ENCODE results near the gene TEX22. TPM values are rescaled to one million over a fixed set of nuclear protein-coding genes. Genes with fewer than 3 reads are reported as not detected.

The TEX22 gene, protein sequence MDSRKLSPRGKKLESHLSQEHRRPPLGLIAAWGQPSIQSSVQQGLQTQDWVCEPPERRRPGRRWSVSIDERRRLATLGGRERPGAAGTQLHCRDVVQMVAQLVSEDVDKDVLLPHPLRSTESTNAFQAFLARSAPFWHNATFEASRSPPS
- 1.0 TPM for polyA plus RNA-seq

DNA sequence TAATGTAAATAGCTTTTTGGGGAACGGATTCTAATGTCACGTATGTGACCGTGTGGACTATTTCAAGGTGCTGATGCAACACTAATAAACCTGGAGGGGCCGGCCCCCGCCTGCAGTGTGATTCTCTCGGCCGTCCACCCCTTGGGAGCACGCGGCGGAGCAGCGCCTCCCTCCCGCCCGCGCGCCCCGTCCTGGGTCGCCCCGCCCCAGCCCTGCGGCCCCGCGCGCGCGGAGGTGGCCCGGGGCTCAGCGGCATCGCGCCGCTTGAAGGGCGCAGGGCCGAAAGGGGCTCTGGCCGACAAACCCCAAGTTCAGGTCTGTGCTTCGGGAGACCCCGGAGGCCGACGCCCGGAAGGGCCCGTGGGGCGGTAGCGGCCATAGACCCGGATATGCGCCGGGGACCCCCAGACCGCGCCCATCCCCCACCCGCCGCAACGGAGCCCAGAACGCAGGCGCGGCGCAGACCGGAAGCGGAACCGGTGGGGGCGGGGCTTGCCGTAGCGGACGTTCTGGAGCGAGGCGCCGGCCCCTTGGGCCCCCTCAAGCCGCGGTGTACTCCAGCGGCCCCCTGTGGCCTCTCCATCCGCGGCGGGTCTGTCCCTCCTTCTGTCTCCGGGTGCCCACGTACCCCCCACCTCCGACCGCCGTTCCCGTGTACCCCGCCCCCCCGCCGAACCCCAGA lies at the start of gene TEX22:
TSS of gene TEX22 (plus strand) at position 495 of the 682 bp plus-strand sequence. CDS start 803 bp downstream, outside the sequence.
- Mint-ChIP-seq H3K4me1 (peaks cover 2 to 14% (median 8%) of the 10 kb centered on the region in 3 donors), H3K27ac (peak within 1 kb of the TSS; percentile 71 to 97 (median 84)), H3K36me3 (peaks cover 10% of the 10 kb centered on the region), H3K4me3 (peak within 1 kb of the TSS; percentile 72 to 94 (median 89)), H3K9me3 (no peaks in the 10 kb centered on the region), H3K27me3 (no peaks in the 10 kb centered on the region)

DNA sequence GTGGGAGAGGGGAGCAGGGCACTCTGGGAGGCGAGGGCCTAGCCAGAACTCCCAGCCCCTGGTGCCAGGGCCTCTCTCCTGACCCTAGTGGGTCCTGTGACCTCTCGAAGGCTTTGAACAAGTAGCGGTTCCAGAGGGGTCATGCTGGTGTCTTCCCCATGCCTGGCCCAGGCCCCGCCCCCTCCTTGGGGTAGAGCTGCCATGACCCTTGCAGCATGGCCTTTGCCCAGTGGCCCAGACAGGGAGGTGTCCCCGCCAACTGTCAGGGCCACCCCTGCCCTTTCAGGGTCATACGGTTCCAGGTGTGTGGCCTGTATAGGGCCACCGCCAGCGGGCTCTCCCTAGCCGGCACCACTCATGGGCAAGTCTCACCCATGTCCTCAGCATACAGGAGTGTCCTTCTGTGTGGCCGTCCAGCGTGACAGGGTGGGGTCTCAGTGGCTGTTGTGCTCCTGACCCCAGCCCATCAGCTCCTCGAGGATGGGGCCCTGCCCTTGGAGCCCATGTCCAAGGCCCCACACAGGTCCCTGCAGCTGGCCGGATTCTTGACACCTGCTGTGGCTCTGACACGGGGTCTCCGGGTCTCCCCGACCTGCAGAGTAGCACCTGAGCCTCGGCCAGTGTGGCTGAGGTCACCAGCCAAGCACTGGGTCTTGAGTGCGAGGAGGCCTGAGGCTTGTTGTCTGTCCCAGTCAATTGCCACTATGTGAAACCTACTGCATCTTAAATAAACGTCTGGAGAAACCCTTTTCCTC lies 49.2 kb upstream of the TEX22 start:
- no peaks in the 10 kb centered on the region for H3K27me3 Mint-ChIP-seq
- H3K27ac Mint-ChIP-seq: no peak overlapping the region
- no peak overlapping the region for H3K4me3 Mint-ChIP-seq
- peaks cover 3 to 7% (median 4%) of the 10 kb centered on the region in 3 donors for H3K4me1 Mint-ChIP-seq
- peaks cover 2% of the 10 kb centered on the region for H3K36me3 Mint-ChIP-seq
- H3K9me3 Mint-ChIP-seq: peaks cover 0 to 6% (median 0%) of the 10 kb centered on the region in 3 donors

DNA sequence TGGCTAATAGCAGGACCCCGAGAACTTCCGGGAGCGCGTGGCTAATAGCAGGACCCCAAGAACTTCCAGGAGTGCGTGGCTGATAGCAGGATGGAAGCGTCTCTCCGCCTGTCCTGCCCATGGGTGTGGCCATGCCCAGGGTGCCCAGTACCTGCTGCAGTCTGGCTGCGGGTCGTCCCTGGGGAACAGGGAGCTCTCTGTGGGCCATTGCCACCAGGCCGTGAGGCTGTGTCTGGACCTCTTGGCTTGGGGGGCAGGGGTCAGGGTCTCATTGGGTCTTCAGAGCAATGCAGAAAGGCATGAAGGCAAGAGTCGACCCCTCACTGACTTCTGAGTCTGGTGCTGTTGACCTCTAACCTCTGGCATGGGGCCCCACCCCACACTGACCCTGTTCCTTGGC lies 48.3 kb upstream of the TEX22 start:
- Mint-ChIP-seq H3K36me3 (no peaks in the 10 kb centered on the region), H3K9me3 (no peaks in the 10 kb centered on the region), H3K4me1 (peaks cover 3 to 4% (median 4%) of the 10 kb centered on the region in 3 donors), H3K27ac (no peak overlapping the region), H3K27me3 (no peaks in the 10 kb centered on the region), H3K4me3 (no peak overlapping the region)

DNA sequence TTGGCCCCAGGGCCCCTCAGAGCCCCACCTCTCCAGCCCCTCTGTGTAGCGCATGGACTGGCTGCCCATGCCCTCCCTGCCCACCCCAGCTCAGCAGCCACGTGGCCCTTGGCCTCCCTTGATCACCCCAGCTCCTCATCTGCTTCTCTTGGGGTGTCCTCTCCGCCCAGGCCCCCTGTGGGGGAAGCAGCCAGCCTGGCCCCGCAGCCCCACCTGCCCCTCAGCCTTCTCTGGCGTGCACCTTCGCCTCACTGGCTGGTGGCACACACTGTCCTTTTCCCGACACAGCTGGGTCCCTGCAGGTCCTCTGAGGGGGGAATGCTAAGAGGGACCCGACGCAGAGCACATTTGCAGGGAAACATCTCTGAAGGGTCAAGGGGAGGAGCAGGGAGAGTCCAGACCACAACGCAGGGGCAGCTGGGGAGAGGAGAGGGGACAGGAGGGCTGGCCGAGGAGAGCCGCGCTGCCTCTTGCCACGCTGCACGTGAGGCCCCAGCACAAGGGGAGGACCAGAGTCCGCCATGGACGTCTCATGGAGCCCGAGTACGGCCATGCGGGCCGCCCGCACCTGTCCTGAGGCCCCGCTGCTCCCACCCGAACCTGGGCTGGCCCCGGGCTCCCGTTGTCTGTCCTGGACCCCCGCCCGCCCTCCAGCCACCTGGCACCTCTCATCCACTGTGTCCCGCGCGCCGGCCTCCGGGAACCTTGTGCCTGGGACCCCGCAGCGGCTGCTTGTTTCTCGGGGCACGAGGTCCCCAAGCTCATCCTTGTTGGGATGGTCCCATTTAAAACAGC lies 47.7 kb upstream of the TEX22 start:
- H3K27me3 Mint-ChIP-seq: no peaks in the 10 kb centered on the region
- no peak overlapping the region for H3K4me3 Mint-ChIP-seq
- no peaks in the 10 kb centered on the region for H3K9me3 Mint-ChIP-seq
- peaks cover 3 to 4% (median 4%) of the 10 kb centered on the region in 3 donors for H3K4me1 Mint-ChIP-seq
- peak overlapping the region in 1 of 3 donors; percentile 59 for H3K27ac Mint-ChIP-seq
- H3K36me3 Mint-ChIP-seq: no peaks in the 10 kb centered on the region

DNA sequence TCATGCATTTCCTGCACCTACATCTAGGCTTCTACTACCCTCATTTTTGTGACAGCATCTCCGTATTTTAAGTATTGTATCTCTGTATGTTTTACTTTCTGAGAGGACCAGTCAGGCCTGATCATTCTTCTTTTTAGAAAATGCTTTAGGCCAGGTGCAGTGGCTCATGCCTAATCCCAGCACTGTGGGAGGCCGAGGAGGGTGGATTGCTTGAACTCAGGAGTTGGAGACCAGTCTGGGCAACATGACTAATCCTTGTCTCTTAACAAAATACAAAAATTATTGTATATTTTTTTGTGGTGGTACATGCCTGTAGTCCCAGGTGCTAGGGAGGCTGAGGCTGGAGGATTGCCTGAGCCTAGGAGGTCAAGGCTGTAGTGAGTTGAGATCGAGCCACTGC lies 46.9 kb upstream of the TEX22 start:
- no peaks in the 10 kb centered on the region for H3K27me3 Mint-ChIP-seq
- H3K4me1 Mint-ChIP-seq: peaks cover 3 to 4% (median 4%) of the 10 kb centered on the region in 3 donors
- no peak overlapping the region for H3K4me3 Mint-ChIP-seq
- H3K9me3 Mint-ChIP-seq: no peaks in the 10 kb centered on the region
- H3K27ac Mint-ChIP-seq: peak overlapping the region in 1 of 3 donors; percentile 59
- no peaks in the 10 kb centered on the region for H3K36me3 Mint-ChIP-seq

DNA sequence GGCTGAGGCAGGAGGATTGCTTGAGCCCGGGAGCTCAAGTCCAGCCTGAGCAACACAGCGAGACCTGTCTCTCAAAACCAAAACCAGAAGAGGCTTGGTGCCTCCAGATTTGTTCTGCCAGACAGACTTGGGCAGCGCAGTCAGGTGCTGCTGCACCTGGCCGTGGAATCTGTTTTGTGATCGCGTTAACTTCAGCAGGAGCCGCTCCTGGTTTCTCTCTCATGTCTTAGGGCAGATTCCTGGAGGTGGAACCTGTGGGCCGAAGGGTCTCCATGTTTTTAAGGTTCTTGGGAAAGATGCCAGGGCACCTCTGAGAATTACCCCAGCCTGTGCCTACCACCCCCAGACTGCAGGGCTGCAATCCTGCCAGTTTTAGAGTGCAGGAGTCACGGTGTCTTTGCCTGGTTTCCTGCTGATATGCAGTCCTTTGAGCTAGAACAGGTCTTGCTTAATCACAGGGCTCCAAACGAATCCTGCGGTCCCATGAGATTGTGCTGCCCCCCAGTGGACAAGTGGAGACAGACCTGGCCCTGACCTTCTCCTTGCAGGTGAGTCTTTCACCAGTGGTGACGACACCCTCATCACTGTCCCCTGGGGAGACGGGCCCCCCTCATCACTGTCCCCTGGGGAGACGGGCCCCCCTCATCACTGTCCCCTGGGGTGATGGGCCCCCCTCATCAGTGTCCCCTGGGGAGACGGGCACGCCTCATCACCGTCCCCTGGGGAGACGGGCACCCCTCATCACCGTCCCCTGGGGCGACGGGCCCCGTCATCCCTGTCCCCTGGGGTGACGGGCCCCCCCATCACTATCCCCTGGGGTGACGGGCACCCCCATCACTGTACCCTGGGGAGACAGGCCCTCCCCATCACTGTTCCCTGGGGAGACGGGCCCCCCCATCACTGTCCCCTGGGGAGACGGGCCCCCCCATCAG lies 46.2 kb upstream of the TEX22 start:
- Mint-ChIP-seq H3K27me3 (no peaks in the 10 kb centered on the region), H3K4me1 (peaks cover 3 to 4% (median 4%) of the 10 kb centered on the region in 3 donors), H3K27ac (peak overlapping the region; percentile 49 to 92 (median 63)), H3K9me3 (no peaks in the 10 kb centered on the region), H3K4me3 (peak overlapping the region in 1 of 4 donors; percentile 1), H3K36me3 (no peaks in the 10 kb centered on the region)

DNA sequence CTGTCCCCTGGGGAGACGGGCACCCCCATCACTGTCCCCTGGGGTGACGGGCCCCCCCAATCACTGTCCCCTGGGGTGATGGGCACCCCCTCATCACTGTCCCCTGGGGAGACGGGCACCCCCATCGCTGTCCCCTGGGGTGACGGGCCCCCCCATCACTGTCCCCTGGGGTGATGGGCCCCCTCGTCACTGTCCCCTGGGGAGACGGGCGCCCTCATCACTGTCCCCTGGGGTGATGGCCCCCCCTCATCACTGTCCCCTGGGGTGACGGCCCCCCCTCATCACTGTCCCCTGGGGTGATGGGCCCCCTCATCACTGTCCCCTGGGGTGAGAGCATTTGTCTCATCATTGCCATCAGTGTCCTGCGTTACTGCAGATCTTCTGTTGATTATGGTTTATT lies 45.2 kb upstream of the TEX22 start:
- H3K27ac Mint-ChIP-seq: peak overlapping the region; percentile 49 to 86 (median 53)
- H3K27me3 Mint-ChIP-seq: no peaks in the 10 kb centered on the region
- H3K4me1 Mint-ChIP-seq: peaks cover 3 to 4% (median 4%) of the 10 kb centered on the region in 3 donors
- H3K4me3 Mint-ChIP-seq: no peak overlapping the region
- no peaks in the 10 kb centered on the region for H3K36me3 Mint-ChIP-seq
- no peaks in the 10 kb centered on the region for H3K9me3 Mint-ChIP-seq

DNA sequence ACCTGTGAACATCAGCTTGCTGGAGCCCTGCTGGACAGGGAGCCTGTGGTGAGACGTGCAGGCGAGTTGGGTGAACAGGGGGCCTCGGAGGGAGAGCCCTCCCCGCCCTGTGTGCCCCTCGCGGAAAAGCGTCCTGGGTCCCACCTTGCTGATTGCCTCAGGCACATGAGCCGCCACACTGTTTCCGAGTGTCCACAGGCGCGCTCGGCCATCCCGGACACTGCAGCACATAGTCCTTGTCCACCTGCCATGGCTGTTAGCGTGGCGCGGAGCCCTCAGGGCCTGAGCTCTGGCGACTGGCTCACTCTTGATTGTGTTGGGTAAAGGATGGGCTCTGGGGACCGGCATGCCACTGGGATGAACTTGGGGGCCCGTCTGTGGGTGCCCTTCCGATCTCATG lies 43.8 kb upstream of the TEX22 start:
- peaks cover 3 to 4% (median 4%) of the 10 kb centered on the region in 3 donors for H3K4me1 Mint-ChIP-seq
- H3K36me3 Mint-ChIP-seq: no peaks in the 10 kb centered on the region
- no peaks in the 10 kb centered on the region for H3K9me3 Mint-ChIP-seq
- peak overlapping the region in 2 of 3 donors; percentile 46 to 54 for H3K27ac Mint-ChIP-seq
- no peaks in the 10 kb centered on the region for H3K27me3 Mint-ChIP-seq
- H3K4me3 Mint-ChIP-seq: no peak overlapping the region

DNA sequence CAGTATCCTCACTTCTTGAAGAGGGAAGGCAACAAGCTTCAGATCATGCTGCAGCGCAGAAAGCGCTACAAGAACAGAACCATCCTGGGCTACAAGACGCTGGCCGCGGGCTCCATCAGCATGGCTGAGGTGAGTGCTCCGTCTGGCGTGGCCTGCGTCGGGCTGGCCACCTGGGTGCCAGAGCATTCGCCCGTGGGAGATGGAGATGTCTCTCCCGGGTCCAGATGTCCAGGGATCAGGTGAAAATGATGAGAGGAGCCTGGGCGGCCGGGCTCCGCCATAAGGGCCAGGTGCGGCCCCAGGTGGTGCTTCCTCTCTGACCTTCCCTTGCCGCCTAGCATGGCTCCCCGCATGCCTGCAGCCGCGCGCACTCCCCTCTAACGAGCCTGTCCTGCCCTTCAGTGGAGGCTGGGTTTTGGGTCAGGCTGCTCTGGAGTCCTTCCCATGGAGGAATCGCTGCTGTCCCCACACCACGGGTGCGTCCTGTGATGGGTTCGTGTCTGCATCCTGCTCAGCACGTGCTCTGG lies 43.2 kb upstream of the TEX22 start:
- Mint-ChIP-seq H3K36me3 (no peaks in the 10 kb centered on the region), H3K9me3 (no peaks in the 10 kb centered on the region), H3K4me3 (no peak overlapping the region), H3K27me3 (no peaks in the 10 kb centered on the region), H3K4me1 (peaks cover 3 to 4% (median 4%) of the 10 kb centered on the region in 3 donors), H3K27ac (peak overlapping the region in 2 of 3 donors; percentile 46 to 54)

DNA sequence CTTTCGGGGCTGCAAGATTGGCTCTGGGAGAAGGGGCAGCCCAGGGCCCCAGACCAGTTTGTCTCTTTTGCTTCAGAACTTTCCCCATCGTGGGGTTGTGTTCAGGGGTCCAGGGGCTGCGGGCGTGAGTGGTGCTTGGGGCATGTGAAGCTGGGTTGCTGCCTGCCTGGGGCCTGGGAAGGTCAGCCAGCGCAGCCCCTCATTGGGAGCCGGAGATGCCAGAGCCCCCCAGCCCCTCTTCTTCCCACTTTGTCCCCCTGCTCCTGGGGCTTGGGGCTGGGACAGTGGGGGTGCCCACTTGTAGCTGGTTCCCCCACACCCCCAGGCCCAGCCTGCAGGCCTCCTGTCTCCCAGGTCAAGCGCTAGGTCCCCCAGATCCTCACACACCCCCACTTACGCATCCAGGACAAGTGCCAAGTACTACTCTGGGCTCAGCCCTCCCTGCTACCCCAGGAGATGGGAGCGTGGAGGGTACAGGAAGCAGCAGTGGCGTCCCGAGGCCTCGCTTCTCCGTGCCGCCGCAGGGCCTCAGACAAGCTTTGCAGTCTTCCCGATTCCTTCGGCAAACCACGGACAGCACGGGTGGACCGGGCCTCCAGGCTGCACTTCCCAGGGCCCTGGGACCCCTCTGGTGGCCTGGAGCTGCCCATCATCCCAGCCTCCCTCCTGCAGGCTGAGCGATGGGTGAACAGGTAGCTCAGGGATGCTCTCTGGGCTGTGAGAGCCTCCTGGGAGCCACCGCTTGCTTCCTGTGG lies 42.3 kb upstream of the TEX22 start:
- no peak overlapping the region for H3K4me3 Mint-ChIP-seq

DNA sequence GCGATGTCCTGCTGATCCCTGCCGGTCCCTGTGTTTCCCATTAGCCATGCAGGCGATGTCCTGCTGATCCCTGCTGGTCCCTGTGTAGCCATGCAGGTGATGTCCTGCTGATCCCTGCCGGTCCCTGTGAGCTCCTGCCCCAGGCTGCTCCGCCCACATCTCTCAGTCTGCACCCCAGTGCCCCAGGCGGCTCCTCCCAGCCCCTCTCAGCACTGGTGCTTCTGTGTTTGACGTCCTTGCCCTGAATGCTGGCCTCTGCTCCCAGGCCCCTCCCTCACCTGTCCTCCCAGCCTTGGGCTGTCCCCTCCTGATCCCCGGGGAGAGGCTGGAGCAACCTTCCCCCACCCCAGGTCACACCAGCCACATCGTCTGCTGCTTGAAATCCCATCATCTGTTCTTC lies 41.4 kb upstream of the TEX22 start:
- H3K4me3 Mint-ChIP-seq: no peak overlapping the region
- peaks cover 3 to 4% (median 3%) of the 10 kb centered on the region in 3 donors for H3K4me1 Mint-ChIP-seq
- no peaks in the 10 kb centered on the region for H3K36me3 Mint-ChIP-seq
- H3K9me3 Mint-ChIP-seq: no peaks in the 10 kb centered on the region
- H3K27ac Mint-ChIP-seq: peak overlapping the region in 1 of 3 donors; percentile 50
- H3K27me3 Mint-ChIP-seq: no peaks in the 10 kb centered on the region

More for the DNA sequence above, 42.3 kb upstream of the TEX22 start:
- no peaks in the 10 kb centered on the region for H3K9me3 Mint-ChIP-seq
- no peaks in the 10 kb centered on the region for H3K36me3 Mint-ChIP-seq
- H3K27ac Mint-ChIP-seq: peak overlapping the region in 1 of 3 donors; percentile 54
- no peaks in the 10 kb centered on the region for H3K27me3 Mint-ChIP-seq
- H3K4me1 Mint-ChIP-seq: peaks cover 3 to 4% (median 4%) of the 10 kb centered on the region in 3 donors

DNA sequence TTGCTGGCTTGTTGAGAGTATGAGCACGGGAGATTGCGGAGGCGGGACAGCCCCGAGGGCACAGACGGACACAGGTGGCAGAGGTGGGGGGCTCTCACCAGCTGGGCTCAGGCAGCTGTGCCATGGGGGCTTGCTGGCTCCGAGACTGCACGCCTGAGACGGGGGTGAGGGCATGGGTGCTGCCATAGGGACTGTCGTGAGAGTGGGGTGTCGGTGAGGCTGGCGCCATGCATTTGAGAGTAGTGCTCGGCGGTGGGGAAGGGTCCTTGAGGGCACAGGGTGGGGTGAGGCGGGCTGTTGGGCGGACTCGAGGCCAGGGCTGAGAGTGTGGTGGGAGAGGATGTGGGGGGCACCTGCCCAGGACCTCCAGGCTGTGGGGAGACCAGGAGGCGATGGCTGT lies 40.7 kb upstream of the TEX22 start:
- Mint-ChIP-seq H3K27ac (peak overlapping the region in 1 of 3 donors; percentile 50), H3K36me3 (no peaks in the 10 kb centered on the region)

More for the DNA sequence above, 40.7 kb upstream of the TEX22 start:
- Mint-ChIP-seq H3K4me3 (no peak overlapping the region), H3K27me3 (no peaks in the 10 kb centered on the region), H3K9me3 (no peaks in the 10 kb centered on the region), H3K4me1 (peaks cover 0 to 2% (median 0%) of the 10 kb centered on the region in 3 donors)

All from IgD-negative memory B cell (primary cell).